NCI-H524 (cell line): ENCODE measurements around the gene KIAA0753.
"Not testable (repeated sequence)": the region's sequence is repeated elsewhere in the genome, so short reads cannot be mapped to it uniquely, and the experiment has no call there.

Experiments used
- DNase-seq, 2 experiments: peaks; one replicate each; lab custom pipeline; 2025; lab: John Stamatoyannopoulos, UW

Gene KIAA0753

DNA sequence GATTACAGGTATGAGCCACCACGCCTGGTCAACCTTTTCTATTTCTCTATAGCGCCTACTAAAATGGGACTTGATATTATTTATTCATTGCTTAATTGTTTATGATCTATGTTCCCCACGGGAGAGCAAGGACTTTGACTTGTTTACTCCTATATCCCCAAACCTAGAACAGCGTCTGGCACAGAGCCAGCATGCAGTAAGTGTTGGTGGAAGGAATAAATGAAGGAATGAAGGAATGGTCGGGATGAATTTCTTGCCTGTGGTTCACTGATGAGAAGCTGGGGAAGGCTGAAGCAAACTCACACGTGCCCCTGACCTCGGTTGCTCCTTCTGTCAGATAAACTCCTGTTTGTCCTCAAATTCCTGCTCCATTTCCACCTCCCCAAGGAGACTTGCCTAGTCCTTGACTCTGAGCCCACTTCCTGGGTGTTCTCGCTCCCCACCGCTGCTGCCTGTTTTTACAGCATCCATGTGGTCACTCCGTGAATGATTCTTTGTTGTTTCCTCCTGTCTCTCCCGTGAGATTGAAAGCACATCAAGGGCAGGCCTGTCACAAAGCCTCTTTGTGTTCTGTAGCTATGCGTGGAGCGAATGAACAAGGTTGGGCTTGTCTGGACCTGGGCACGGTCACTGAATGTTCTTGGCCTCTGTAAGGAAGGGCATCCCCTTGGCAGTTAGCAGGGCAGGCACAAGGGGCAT is 28.4 kb upstream of the KIAA0753 start:
- no peak for DNase-seq

DNA sequence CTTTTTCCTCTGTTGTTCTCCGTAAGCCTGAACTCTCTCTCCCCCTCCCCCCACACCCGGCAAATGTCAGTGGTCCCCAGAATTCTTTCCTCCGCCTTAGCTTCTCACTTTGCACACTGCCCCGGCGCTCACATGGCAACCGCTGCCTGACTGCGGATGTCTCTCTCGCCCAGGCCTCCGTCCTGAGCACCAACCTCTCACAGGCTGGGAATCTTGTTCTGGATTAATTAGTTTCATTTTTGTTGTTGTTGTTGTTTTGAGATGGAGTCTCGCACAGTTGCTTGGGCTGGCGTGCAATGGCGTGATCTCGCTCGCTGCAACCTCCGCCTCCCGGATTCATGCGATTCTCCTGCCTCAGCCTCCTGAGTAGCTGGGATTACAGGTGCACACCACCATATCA is 27.7 kb upstream of the KIAA0753 start:
- DNase-seq: no peak

GRCh38 chr17:6667516-6667915 is 27.0 kb upstream of the KIAA0753 start:
- no peak for DNase-seq

- DNase-seq: no peak
Measured at GRCh38 chr17:6666557-6666956, 26.0 kb upstream of the KIAA0753 start.

DNA sequence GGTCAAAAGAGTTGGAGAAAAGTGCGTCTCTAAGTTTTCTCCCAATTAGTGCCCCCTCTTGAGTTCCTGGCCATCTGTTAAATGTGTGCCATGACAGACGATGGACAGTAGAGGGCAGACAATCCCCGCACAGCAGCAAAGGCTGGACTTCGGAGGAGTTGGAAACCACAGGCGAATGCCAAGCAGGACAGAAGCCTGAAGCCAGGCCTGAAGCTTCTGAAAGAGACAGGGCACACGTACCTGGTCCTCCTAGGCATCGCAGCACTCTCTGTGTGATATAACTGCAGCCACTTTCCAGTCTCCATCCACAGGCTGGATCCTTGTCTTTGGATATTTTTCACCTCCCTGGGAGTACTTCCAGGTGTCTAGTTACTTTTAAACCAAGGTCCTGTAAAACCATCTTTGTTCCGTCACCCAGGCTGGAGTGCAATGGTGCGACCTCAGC is 25.6 kb upstream of the KIAA0753 start:
- peak; percentile 62 for DNase-seq

DNA sequence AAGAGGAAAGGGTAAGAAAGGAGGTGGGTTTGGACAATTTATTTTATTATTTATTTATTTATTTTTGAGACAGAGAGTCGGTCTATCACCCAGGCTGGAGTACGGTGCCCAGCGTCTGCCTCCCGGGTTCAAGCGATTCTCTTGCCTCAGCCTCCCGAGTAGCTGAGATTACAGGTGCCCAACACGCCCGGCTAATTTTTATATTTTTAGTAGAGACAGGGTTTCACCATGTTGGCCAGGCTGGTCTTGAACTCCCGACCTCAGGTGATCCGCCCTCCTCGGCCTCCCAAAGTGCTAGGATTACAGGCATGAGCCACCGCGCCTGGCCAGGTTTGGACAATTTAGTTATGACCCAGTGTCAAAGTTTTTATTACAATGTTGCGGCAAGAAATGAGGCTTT is 22.7 kb upstream of the KIAA0753 start:
- DNase-seq: not testable (repeated sequence)

- no peak for DNase-seq
Measured at GRCh38 chr17:6661464-6661848, 20.9 kb upstream of the KIAA0753 start.

GRCh38 chr17:6660805-6661463 is 20.4 kb upstream of the KIAA0753 start:
- DNase-seq: no peak

GRCh38 chr17:6660101-6660500 is 19.6 kb upstream of the KIAA0753 start:
- DNase-seq: no peak

DNA sequence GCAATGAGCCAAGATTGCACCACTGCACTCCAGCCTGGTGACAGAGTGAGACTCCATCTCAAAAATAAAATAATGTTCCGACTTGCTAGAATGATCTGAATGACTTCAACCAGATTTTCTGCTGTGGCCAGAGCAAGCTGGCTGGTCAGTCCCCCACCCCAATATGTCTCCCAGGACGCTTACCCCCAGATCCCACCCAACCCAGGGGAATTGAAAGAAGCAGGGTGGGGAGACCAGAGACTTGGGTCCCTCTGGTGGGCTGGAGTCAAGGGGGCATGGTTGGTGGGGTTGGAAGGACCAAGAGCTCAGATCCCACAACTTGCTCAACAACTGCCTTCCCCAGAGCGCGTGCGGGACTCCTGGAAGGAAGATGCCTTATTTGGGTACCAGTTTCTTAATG is 17.9 kb upstream of the KIAA0753 start:
- not testable (repeated sequence) for DNase-seq

DNA sequence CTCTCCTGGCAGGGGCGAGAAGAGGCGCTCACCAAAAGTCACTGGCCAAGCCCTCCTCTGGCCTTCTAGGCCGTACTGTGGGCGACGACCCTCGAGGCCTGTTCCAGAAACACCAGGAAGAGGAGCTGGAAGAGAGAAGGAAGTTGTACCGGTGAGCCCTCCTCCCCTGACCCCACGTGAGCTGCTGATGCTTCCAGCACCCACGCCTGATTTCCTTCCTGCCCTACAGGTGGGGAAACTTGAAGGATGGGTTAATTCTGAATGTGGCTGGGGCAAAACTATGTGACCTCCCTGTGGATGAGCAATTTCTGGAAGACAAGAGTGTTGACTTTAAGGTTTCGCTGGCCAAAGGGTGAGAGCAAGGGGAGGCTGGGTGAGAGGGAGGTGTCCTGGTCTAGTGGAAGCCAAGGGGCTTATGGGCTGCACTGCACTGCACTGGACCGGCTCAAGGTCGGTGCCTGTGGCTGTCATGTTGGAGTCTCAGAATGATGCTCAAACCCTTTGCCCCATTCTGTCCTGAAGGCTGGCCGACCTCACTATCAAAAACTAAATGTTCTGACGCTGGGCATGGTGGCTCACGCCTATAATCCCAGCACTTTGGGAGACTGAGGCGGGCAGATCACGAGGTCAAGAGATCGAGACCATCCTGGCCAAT is 17.2 kb upstream of the KIAA0753 start:
- DNase-seq: no peak

DNA sequence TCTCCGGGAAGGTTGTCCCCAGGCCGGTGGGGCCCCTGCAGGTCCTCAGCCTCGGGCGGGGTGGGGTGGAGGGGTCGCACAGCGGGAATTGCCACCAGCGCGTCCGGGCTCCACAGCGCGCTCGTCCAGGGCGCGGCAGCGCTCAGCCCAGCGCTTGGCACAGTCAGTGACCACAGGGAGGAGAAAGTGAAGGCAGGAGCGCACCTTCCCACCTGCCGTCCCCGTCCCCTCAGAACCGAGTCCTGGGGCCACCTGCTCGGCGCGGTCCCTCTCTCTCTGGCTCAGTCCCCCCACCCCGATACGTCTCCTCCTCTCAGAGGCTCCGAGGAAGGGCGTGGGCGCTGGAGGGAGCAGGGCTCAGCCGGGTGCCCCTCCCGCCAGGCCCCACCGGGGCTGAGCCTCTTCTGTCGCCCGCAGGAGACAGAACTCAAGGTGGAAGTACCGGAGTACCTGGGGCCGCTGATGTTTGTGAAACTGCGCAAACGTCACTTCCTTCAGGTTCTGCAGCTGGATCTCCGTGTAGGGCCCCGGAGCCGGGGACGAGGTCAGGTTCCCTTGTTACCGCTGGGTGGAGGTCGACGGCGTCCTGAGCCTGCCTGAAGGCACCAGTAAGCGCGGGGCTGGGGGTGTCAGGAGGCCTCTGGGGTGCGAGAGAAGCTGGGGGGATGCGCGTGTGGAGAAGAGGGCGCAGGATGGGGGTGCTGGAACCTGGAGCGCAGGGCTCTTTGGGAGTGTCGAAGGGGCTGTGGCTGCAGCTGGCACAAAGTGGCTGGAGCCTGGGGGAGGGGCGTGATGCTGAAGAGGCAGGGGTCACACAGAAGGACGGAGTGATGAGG is 16.5 kb upstream of the KIAA0753 start:
- not testable (repeated sequence) for DNase-seq

DNA sequence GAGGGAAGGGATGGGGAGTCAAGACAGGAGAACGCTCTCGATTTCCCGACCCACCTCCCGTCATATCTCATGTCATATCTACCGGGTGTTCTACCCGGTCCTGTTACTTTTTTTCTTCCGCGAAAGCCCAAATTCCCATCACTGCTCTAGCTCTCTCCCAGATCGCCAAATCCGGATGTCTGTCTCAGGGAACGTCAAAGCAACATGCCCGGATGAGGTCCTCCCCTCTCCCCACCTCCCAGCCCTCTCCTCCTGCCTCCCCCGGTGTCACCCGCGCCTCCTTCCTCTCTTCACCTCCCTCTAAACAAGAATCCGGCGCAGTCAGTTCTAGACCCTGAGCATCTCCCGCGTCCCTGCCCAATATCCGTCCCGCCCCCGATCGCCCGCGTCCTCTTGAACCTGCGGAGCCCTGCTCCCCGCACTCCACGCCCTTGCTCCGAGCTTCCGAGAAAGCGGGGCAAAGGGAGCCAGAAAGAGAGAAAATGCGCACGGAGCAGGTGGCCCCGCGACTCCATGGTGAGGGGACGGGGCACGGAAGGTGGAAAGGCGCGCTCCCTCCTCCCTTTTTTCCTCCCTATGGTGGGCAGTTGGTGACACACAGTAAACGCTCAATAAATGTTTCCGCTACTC is 15.3 kb upstream of the KIAA0753 start:
- not testable (repeated sequence) for DNase-seq

- peak; percentile 12 to 61 for DNase-seq
Measured at GRCh38 chr17:6654841-6655731, 14.6 kb upstream of the KIAA0753 start.

GRCh38 chr17:6651919-6652452 is 11.5 kb upstream of the KIAA0753 start:
- no peak for DNase-seq

- DNase-seq: peak; percentile 75 to 91
Measured at GRCh38 chr17:6651354-6651918, 10.9 kb upstream of the KIAA0753 start, which contains the start of the genes C17orf100 and MED31. C17orf100 (plus strand) TSS chr17:6651762; CDS start chr17:6651914, 152 bp downstream. MED31 (minus strand) TSS chr17:6651605; CDS start chr17:6651528, 77 bp downstream.

DNA sequence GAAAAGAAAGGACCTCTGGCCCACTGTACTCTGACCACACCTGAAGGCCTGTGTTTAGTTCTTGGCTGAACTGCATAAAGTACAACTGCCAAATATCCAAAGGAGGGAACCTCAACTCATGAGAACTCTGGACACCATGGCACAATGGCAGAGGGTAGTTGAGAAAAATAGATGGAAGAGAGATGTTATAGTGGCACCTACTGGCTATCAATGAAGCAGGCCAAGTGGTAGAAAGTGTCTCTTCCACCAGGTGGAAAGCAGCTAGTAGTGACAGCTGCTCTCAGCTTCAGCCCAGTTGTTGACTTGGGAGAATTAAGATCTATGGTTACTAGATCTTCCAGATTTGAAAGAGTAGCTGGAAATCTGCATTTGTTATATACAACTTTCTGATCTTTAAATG is 7.7 kb upstream of the KIAA0753 start:
- DNase-seq: peak in 1 of 2 experiments; percentile 32

DNA sequence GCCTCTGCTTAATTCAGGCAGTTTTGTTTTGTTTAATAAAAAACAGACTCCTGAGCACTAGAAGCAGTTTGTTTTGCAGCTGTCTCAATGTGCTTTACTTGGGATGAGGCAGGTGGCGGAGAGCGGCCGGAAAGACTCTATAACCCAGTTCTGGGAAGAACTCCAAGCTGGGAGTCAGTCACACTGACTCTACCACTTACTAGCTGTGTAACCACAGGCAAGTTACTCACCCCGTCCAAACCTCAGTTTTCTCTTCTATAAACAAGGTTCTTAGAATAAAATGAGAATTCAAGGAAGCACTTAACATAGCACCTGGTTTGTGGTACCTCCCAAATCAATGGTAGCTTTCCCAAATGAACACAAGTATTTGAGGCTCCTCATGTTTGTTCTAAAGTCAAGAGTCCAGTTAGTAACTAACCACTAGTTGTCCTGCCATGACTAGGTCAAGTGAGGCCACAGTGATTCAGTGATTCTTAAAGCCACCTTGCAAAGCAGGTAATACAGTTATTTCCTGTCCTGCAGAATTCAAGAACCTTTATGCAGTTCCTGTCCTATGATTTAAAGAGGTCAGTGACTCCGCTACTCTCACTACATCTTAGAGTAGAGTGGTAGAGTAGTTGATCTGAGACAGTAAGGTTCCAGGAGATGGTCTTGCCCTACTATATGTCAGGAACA is 3.1 kb upstream of the KIAA0753 start:
- DNase-seq: no peak

DNA sequence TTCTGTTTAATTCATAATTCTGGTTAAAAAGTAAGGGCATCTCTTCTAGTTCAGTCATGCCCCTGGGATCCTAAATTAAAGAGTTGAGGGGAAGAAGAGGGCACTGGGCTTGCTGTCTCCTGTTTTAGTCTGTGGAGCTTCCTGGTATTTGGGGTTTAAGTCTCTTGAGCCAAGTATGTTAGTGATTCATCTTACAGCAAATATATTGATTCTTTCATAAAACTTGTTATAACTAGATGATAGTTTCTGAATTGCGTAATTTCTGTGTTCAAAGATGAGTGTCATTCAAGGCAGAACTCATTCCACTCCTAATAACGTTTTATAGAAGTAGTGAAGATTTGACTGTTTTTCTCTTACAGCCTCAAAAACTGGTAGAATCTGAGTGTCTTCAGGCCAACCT is 2.1 kb upstream of the KIAA0753 start:
- DNase-seq: no peak
